HFF-Myc (cell line): ENCODE results near the gene AGMO.

Source experiments
- DNase-seq: peaks from one replicate; pipeline ENCODE4 v3.0.0-alpha.2; 2011; ENCODE audit warnings: low read depth; ENCODE audit errors: extremely low read depth
- H3K4me3 ChIP-seq: replicated peaks from 2 replicates; pipeline ENCODE4 v1.5.1; 2011; ENCODE audit warnings: low read depth, mild to moderate bottlenecking, control low read depth, low read length
- CTCF ChIP-seq: IDR thresholded peaks from 2 replicates; pipeline ENCODE4 v1.5.1; 2012; ENCODE audit warnings: mild to moderate bottlenecking, low read depth, low read length, control low read depth; ENCODE audit errors: missing control alignments

AGMO gene

GRCh38 chr7:15400440-15400839 lies 161.4 kb downstream of the AGMO start:
- H3K4me3 ChIP-seq = no peak overlapping the region
- TF ChIP-seq CTCF = no peak
- DNase-seq = no peak

GRCh38 chr7:15399441-15399840 lies 162.4 kb downstream of the AGMO start:
- no peak overlapping the region for H3K4me3 ChIP-seq
- no peak for TF ChIP-seq CTCF
- DNase-seq = no peak

- H3K4me3 ChIP-seq = no peak overlapping the region
- DNase-seq = peak; percentile 72
- no peak for TF ChIP-seq CTCF
These were observed 163.7 kb downstream of the AGMO start for GRCh38 chr7:15397922-15398760.

GRCh38 chr7:15397159-15397550 lies 164.7 kb downstream of the AGMO start:
- DNase-seq = no peak
- H3K4me3 ChIP-seq = no peak overlapping the region
- no peak for TF ChIP-seq CTCF

GRCh38 chr7:15396210-15397158 lies 165.3 kb downstream of the AGMO start:
- DNase-seq = no peak
- no peak overlapping the region for H3K4me3 ChIP-seq

GRCh38 chr7:15389073-15389472 lies 172.7 kb downstream of the AGMO start:
- H3K4me3 ChIP-seq = no peak overlapping the region
- no peak for DNase-seq
- no peak for TF ChIP-seq CTCF

More at GRCh38 chr7:15396210-15397158, 165.3 kb downstream of the AGMO start:
- no peak for TF ChIP-seq CTCF
